K562 (cell line): ENCODE measurements around the gene PGM3. TPM values are rescaled to one million over a fixed set of nuclear protein-coding genes. Genes with fewer than 3 reads are reported as not detected.

Source experiments
- ARHGAP35 ChIP-seq: fragments of 450-650 bp; IDR thresholded peaks from 2 replicates; pipeline ENCODE4 v1.6.1; 2018; ENCODE audit not compliant: partially characterized antibody
- CBFA2T2 ChIP-seq: fragments of 450-650 bp; conservative IDR thresholded peaks from 2 replicates; pipeline ENCODE4 v1.6.1; 2017; ENCODE audit warnings: mild to moderate bottlenecking
- HLTF ChIP-seq: fragments of 450-650 bp; IDR thresholded peaks from 2 replicates; pipeline ENCODE4 v1.6.1; 2016
- MTA3 ChIP-seq: fragments of 450-650 bp; formaldehyde crosslinking; IDR thresholded peaks from 2 replicates; pipeline ENCODE4 v1.6.1; 2017; ENCODE audit warnings: mild to moderate bottlenecking, borderline replicate concordance
- SRSF9 ChIP-seq: fragments of 200-400 bp; formaldehyde crosslinking; IDR thresholded peaks from 2 replicates; pipeline ENCODE4 v1.6.1; 2017; ENCODE audit warnings: low read depth, low read length, borderline replicate concordance
- ZKSCAN1 ChIP-seq: fragments of 150-350 bp; IDR thresholded peaks from 2 replicates; pipeline ENCODE4 v1.6.1; 2016; ENCODE audit warnings: low read depth, low read length
- ZKSCAN3 ChIP-seq: fragments of 250-450 bp; sonication (Bioruptor Pico); IDR thresholded peaks from 2 replicates; pipeline ENCODE4 v1.4.0; 2020
- ZNF561 ChIP-seq: fragments of 450-650 bp; formaldehyde crosslinking; conservative IDR thresholded peaks from 2 replicates; pipeline ENCODE4 v1.4.0; 2020; ENCODE audit warnings: mild to moderate bottlenecking, moderate library complexity
- ZSCAN32 ChIP-seq: fragments of 450-650 bp; formaldehyde crosslinking; IDR thresholded peaks from 2 replicates; pipeline ENCODE4 v1.4.0; 2020; ENCODE audit warnings: mild to moderate bottlenecking, moderate library complexity
- polyA plus RNA-seq, 8 experiments: library from polyadenylated mRNA; depleted of rRNA in 4 of 8; stranded (reverse) in 5 of 8; unstranded in 3 of 8; fragments of >200 nt; fragmentation: Nextera tagmentation in 2 of 8; fragmentation: Illumina TruSeq in 1 of 8; extraction: Ambion mirVana in 2 of 8; extraction: Trizol in 1 of 8; gene quantifications; 2 replicates each; pipeline versions ENCODE4 v1.2.1 to v1.2.3, GENCODE V29; 2011 to 2014; ENCODE audit warnings: inconsistent platforms in 1 of 8, missing spikeins in 1 of 8
- total RNA-seq, 7 experiments: library from RNA; depleted of rRNA in 6 of 7; stranded (reverse); fragments of >200 nt in 6 of 7; fragmentation: Illumina TruSeq in 2 of 7; extraction: Trizol in 2 of 7; gene quantifications; 2 replicates each; pipeline versions ENCODE4 v1.2.1 to v1.2.3, GENCODE V29; 2011 to 2021; ENCODE audit warnings: low replicate concordance in 1 of 7
- TF ChIP-seq, protein P1 (sequence below): fragments of 450-650 bp; IDR thresholded peaks from 2 replicates; pipeline ENCODE4 v1.6.1; 2016; ENCODE audit warnings: low read depth, mild to moderate bottlenecking, moderate library complexity
- TF ChIP-seq, protein P2 (sequence below): fragments of 450-650 bp; formaldehyde crosslinking; IDR thresholded peaks from 2 replicates; pipeline ENCODE4 v1.4.0; 2020; ENCODE audit warnings: mild to moderate bottlenecking, moderate library complexity
- TF ChIP-seq, protein P3 (sequence below): fragments of 250-450 bp; sonication (Bioruptor Pico); IDR thresholded peaks from 2 replicates; pipeline ENCODE4 v1.5.0; 2021
- TF ChIP-seq, protein P4 (sequence below), 2 experiments: fragments of 450-650 bp; formaldehyde crosslinking in 1 of 2; IDR thresholded peaks; 2 replicates each; pipeline versions ENCODE4 v1.4.0 to v1.6.1; 2014 to 2020; ENCODE audit warnings: mild to moderate bottlenecking in 2 of 2, borderline replicate concordance in 1 of 2, low read depth in 1 of 2

The PGM3 gene
- total and polyA plus RNA-seq, 9 of the 15 experiments (the other 6 are each of a cell fraction or from before 2014, with no cell fraction given) = 19.1 to 107 (median 50.5) TPM

DNA sequence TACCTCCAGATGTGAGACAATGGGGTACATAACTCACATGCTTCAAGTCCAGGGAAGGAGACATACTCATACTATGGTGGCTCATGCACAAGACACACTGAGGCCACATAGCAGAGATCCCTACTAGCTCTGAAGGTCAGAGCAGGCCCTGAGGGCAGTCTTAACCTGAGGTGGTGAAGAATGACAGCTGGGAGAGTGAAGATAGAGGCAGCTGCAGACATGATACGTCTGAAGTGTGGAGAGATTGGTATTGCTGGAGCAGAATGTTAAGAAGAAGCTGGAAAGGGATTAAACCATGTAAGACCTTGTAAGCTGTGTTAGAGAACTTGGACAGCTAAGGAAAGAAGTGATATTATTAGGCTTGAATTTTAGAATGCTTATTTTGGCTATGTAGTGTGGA lies 32.9 kb downstream of the PGM3 start (continued):
- TF ChIP-seq, protein P1, sequence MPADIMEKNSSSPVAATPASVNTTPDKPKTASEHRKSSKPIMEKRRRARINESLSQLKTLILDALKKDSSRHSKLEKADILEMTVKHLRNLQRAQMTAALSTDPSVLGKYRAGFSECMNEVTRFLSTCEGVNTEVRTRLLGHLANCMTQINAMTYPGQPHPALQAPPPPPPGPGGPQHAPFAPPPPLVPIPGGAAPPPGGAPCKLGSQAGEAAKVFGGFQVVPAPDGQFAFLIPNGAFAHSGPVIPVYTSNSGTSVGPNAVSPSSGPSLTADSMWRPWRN = no peak
- TF ChIP-seq, protein P2, sequence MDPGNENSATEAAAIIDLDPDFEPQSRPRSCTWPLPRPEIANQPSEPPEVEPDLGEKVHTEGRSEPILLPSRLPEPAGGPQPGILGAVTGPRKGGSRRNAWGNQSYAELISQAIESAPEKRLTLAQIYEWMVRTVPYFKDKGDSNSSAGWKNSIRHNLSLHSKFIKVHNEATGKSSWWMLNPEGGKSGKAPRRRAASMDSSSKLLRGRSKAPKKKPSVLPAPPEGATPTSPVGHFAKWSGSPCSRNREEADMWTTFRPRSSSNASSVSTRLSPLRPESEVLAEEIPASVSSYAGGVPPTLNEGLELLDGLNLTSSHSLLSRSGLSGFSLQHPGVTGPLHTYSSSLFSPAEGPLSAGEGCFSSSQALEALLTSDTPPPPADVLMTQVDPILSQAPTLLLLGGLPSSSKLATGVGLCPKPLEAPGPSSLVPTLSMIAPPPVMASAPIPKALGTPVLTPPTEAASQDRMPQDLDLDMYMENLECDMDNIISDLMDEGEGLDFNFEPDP (CRISPR knock-in tag) = no peak
- TF ChIP-seq ARHGAP35 (no peak), ZNF561 (CRISPR knock-in tag) (no peak), HLTF (no peak), ZSCAN32 (CRISPR knock-in tag) (no peak), ZKSCAN3 (CRISPR knock-in tag) (no peak), MTA3 (no peak), CBFA2T2 (peak; percentile 93), ZKSCAN1 (no peak), SRSF9 (no peak)
- TF ChIP-seq, protein P3, sequence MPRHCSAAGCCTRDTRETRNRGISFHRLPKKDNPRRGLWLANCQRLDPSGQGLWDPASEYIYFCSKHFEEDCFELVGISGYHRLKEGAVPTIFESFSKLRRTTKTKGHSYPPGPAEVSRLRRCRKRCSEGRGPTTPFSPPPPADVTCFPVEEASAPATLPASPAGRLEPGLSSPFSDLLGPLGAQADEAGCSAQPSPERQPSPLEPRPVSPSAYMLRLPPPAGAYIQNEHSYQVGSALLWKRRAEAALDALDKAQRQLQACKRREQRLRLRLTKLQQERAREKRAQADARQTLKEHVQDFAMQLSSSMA (CRISPR knock-in tag) = no peak
- TF ChIP-seq, protein P4, sequence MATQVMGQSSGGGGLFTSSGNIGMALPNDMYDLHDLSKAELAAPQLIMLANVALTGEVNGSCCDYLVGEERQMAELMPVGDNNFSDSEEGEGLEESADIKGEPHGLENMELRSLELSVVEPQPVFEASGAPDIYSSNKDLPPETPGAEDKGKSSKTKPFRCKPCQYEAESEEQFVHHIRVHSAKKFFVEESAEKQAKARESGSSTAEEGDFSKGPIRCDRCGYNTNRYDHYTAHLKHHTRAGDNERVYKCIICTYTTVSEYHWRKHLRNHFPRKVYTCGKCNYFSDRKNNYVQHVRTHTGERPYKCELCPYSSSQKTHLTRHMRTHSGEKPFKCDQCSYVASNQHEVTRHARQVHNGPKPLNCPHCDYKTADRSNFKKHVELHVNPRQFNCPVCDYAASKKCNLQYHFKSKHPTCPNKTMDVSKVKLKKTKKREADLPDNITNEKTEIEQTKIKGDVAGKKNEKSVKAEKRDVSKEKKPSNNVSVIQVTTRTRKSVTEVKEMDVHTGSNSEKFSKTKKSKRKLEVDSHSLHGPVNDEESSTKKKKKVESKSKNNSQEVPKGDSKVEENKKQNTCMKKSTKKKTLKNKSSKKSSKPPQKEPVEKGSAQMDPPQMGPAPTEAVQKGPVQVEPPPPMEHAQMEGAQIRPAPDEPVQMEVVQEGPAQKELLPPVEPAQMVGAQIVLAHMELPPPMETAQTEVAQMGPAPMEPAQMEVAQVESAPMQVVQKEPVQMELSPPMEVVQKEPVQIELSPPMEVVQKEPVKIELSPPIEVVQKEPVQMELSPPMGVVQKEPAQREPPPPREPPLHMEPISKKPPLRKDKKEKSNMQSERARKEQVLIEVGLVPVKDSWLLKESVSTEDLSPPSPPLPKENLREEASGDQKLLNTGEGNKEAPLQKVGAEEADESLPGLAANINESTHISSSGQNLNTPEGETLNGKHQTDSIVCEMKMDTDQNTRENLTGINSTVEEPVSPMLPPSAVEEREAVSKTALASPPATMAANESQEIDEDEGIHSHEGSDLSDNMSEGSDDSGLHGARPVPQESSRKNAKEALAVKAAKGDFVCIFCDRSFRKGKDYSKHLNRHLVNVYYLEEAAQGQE (IDR thresholded peaks at IDR 0.05; ENCODE audit: borderline replicate concordance) = no peak
- TF ChIP-seq, protein P4 (CRISPR knock-in tag; IDR thresholded peaks at IDR 0.05; ENCODE audit: low read depth) = no peak
